Stimulated activated memory B cell treated with anti-CD40 and anti-IgM and Interleukin-4, amounts not matched to agents 10 μg/mL and 1 μg/mL and 100 μg/mL, for 72 hours (primary cell): ENCODE measurements around the gene CLDN20.
"Not testable (repeated sequence)": the region's sequence is repeated elsewhere in the genome, so short reads cannot be mapped to it uniquely, and the experiment has no call there.

Experiments used
- ATAC-seq: fragments of 150-1000 bp; cut with Tn5 transposase; 2 replicates; pipeline ENCODE4 v1.10.0; 2021
- H3K27ac Mint-ChIP-seq: one replicate; pipeline ENCODE4 v1.8.0; 2022; ENCODE audit warnings: mild to moderate bottlenecking, mixed read lengths
- H3K27me3 Mint-ChIP-seq: one replicate; pipeline ENCODE4 v1.8.0; 2022; ENCODE audit warnings: mixed read lengths
- H3K36me3 Mint-ChIP-seq: one replicate; pipeline ENCODE4 v1.8.0; 2022; ENCODE audit warnings: mixed read lengths
- H3K4me1 Mint-ChIP-seq: one replicate; pipeline ENCODE4 v1.8.0; 2022; ENCODE audit warnings: mixed read lengths
- H3K4me3 Mint-ChIP-seq: one replicate; pipeline ENCODE4 v1.8.0; 2022; ENCODE audit warnings: mild to moderate bottlenecking, moderate library complexity, mixed read lengths
- H3K9me3 Mint-ChIP-seq: one replicate; pipeline ENCODE4 v1.8.0; 2022; ENCODE audit warnings: mixed read lengths

CLDN20 gene

DNA sequence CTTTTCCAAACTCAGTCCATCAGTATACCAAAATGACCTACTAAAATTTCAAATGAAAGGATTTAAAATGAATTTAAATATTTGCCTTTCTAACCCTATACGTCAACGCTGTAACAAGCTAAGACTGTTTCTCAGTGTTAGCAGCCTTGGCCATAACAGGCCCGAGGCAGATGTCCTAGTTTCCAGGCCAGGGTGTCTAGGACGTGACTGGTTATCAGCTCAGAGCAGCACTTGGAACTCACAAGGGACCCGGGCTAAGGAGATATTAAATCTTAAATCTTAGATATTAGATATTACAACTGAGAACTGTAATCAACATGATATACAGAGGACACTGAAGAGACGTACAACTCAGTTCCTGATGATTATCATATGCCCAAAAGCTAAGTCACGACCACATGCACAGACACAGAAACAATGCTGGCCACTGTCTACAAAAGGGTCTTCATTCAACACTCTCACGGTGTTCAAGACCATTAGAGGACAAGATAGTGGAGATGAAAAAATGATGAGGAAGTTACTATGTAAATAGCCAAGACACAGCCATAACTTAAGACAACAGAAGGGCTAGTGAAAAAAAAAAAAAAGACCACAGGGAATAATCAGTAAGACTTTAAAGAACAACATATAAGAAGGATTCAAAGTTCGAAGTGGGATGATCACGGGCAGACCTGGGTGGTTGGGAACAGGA, at the start of gene CLDN20:
Gene CLDN20, plus strand, starts transcription at position 641 of the 691 bp plus-strand sequence. CDS start 11,707 bp downstream, outside the sequence.
- H3K4me1 Mint-ChIP-seq: peaks cover 30% of the 10 kb centered on the region
- peak within 1 kb of the TSS; percentile 75 for H3K27ac Mint-ChIP-seq
- H3K9me3 Mint-ChIP-seq: no peaks in the 10 kb centered on the region
- no peak within 1 kb of the TSS for H3K4me3 Mint-ChIP-seq
- no peaks in the 10 kb centered on the region for H3K27me3 Mint-ChIP-seq
- ATAC-seq: no peak
- peaks cover 38% of the 10 kb centered on the region for H3K36me3 Mint-ChIP-seq

GRCh38 chr6:155215906-155216305, 47.9 kb upstream of the CLDN20 start:
- Mint-ChIP-seq H3K4me3 (no peak overlapping the region), H3K36me3 (peaks cover 6% of the 10 kb centered on the region), H3K27ac (no peak overlapping the region), H3K9me3 (no peaks in the 10 kb centered on the region), H3K4me1 (peaks cover 4% of the 10 kb centered on the region), H3K27me3 (no peaks in the 10 kb centered on the region)
- ATAC-seq: no peak

DNA sequence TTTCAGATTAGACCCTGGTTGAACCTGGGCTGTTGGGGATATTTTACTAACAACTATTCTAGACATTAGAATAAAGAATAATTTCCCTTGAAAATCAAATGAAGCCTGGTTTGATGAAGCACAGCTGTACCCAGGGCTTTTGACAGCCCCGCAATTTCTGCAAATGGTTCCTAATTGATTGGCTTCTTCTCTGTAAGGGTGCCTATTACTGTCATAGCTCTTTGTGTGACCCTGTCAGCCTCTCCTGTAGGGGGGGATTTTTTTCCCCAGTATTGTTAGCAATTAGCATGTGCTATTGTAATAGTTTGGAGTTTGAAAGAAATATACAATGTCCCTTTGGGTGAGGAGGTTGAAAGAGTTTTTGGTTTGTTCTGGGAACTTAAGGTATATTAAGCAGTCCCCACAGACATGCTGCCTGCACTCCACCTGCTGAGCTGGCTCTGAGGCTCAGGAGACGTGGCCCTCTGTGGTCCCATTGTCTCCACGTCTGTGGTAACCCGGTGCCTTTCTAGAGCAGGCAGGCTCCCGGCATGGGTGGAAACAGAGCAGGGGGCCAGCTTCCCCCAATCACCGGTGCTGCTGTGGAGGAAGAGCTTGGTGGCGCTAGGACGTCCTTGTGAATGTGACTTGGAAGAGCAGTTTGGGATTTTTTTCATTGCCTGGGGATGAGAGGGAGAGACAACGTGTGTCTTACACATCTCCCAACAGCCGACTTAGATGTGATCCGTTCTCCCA, 47.3 kb upstream of the CLDN20 start:
- peaks cover 6% of the 10 kb centered on the region for H3K36me3 Mint-ChIP-seq
- no peaks in the 10 kb centered on the region for H3K9me3 Mint-ChIP-seq
- no peaks in the 10 kb centered on the region for H3K27me3 Mint-ChIP-seq
- no peak overlapping the region for H3K4me3 Mint-ChIP-seq
- H3K27ac Mint-ChIP-seq: no peak overlapping the region
- no peak for ATAC-seq
- peaks cover 4% of the 10 kb centered on the region for H3K4me1 Mint-ChIP-seq

DNA sequence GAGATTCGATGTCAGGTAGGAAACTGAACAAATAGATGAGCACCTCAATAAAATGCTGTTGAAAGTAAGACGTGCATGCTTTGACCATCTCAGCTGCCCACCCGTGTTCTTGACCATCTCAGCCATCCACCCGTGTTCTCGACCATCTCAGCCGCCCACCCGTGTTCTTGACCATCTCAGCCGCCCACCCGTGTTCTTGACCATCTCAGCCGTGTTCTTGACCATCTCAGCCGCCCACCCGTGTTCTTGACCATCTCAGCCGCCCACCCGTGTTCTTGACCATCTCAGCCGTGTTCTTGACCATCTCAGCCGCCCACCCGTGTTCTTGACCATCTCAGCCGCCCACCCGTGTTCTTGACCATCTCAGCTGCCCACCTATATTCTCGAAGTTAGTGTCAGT, 45.1 kb upstream of the CLDN20 start:
- H3K9me3 Mint-ChIP-seq, ATAC-seq, H3K36me3 Mint-ChIP-seq, H3K4me1 Mint-ChIP-seq, H3K4me3 Mint-ChIP-seq, H3K27me3 Mint-ChIP-seq, H3K27ac Mint-ChIP-seq: not testable (repeated sequence)

DNA sequence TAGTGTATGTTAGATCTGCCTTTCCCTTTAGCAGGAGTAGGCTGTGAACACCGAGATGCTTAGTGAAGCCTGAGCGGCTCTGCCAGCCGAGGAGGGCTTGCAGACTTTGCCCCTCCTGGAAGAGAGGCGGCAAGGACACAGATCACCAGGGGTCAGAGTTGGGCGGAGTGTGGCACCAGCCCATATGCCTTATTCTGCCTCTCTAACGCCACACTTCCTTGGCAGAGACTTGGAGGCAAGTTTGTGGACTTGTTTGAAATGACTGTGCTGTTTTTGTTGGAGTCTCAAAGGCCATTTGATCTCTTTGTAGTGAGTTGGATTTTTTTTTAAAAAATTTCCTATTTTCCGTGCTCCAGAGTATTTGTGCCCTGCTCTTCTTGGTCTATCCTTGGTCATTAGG, 44.5 kb upstream of the CLDN20 start:
- H3K9me3 Mint-ChIP-seq: no peaks in the 10 kb centered on the region
- H3K4me3 Mint-ChIP-seq: no peak overlapping the region
- no peak overlapping the region for H3K27ac Mint-ChIP-seq
- H3K4me1 Mint-ChIP-seq: peaks cover 11% of the 10 kb centered on the region
- no peaks in the 10 kb centered on the region for H3K36me3 Mint-ChIP-seq
- no peaks in the 10 kb centered on the region for H3K27me3 Mint-ChIP-seq
- ATAC-seq: no peak

DNA sequence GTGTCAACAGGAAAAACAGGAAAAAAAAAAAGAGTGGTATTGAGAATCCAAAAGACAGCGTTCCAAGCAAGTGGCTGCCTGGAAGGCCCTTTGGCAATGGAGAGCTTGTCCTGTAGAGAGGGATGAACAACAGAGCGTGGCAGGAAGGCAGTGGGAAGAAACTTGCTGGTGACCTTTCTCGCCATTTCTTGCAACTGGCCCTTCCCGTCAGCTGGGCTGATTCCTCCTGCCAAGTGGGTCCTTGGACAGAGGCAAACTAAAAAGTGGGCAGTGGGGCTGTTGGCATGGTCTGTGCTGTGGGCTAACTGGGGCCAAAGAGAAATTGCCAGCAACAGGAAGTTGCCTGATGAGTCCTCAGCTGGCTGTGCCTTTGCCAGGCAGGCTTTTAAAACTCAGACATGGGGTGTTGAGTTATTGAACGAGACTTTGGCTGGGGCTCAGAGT, 43.9 kb upstream of the CLDN20 start:
- Mint-ChIP-seq H3K9me3 (no peaks in the 10 kb centered on the region), H3K27ac (no peak overlapping the region), H3K4me3 (no peak overlapping the region), H3K36me3 (no peaks in the 10 kb centered on the region), H3K4me1 (peaks cover 12% of the 10 kb centered on the region), H3K27me3 (no peaks in the 10 kb centered on the region)
- no peak for ATAC-seq

GRCh38 chr6:155221086-155221485, 42.7 kb upstream of the CLDN20 start:
- ATAC-seq: peak; percentile 37
- Mint-ChIP-seq H3K27me3 (no peaks in the 10 kb centered on the region), H3K4me1 (peaks cover 12% of the 10 kb centered on the region), H3K36me3 (no peaks in the 10 kb centered on the region), H3K9me3 (no peaks in the 10 kb centered on the region), H3K4me3 (no peak overlapping the region), H3K27ac (no peak overlapping the region)

GRCh38 chr6:155222506-155222905, 41.3 kb upstream of the CLDN20 start:
- ATAC-seq: no peak
- no peak overlapping the region for H3K27ac Mint-ChIP-seq
- H3K9me3 Mint-ChIP-seq: no peaks in the 10 kb centered on the region
- no peaks in the 10 kb centered on the region for H3K36me3 Mint-ChIP-seq
- no peaks in the 10 kb centered on the region for H3K27me3 Mint-ChIP-seq
- no peak overlapping the region for H3K4me3 Mint-ChIP-seq
- H3K4me1 Mint-ChIP-seq: peaks cover 7% of the 10 kb centered on the region

GRCh38 chr6:155223646-155224451, 40.0 kb upstream of the CLDN20 start:
- Mint-ChIP-seq H3K27ac (no peak overlapping the region), H3K9me3 (no peaks in the 10 kb centered on the region), H3K36me3 (no peaks in the 10 kb centered on the region), H3K4me1 (peaks cover 7% of the 10 kb centered on the region), H3K27me3 (no peaks in the 10 kb centered on the region), H3K4me3 (no peak overlapping the region)
- ATAC-seq: peak; percentile 46

- Mint-ChIP-seq H3K4me1 (peaks cover 7% of the 10 kb centered on the region), H3K27me3 (no peaks in the 10 kb centered on the region), H3K36me3 (peaks cover 3% of the 10 kb centered on the region), H3K4me3 (no peak overlapping the region), H3K9me3 (no peaks in the 10 kb centered on the region), H3K27ac (peak overlapping the region; percentile 57)
- no peak for ATAC-seq
Observed at GRCh38 chr6:155224618-155225017, 39.2 kb upstream of the CLDN20 start.

GRCh38 chr6:155227046-155227445, 36.8 kb upstream of the CLDN20 start:
- H3K4me1 Mint-ChIP-seq: peaks cover 7% of the 10 kb centered on the region
- no peak overlapping the region for H3K27ac Mint-ChIP-seq
- H3K4me3 Mint-ChIP-seq: no peak overlapping the region
- peaks cover 2% of the 10 kb centered on the region for H3K9me3 Mint-ChIP-seq
- H3K36me3 Mint-ChIP-seq: peaks cover 11% of the 10 kb centered on the region
- no peaks in the 10 kb centered on the region for H3K27me3 Mint-ChIP-seq
- no peak for ATAC-seq

DNA sequence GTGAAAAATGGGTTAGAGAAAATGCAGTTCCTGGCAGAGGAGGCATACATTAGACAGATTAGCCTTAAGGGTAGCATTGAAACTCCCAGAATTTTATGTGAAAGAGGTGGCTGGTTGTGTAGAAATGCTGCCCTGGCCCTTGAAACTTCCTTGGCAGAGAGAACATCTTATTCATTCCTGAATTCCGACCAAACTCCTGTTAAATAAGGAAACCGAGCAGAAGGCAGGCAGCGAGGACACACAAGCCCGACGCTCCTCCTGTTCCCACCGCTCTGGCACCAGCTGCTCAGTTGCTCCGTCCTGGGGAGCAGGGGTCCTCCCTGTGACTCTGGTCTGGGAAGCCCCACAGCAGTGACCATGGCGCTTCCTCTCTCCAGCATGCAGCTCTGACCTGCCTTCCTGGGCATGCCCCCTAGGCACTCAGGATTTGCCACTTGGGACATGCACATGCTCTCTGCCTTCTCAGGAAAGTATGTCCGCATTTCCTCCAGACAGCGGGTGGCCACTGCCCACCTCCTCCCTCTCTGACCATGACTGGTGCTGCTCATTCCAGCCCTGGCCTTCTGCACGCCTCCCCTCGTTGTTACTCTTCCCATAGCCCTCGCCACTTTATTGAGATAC, 35.2 kb upstream of the CLDN20 start:
- Mint-ChIP-seq H3K4me3 (no peak overlapping the region), H3K27me3 (no peaks in the 10 kb centered on the region)

DNA sequence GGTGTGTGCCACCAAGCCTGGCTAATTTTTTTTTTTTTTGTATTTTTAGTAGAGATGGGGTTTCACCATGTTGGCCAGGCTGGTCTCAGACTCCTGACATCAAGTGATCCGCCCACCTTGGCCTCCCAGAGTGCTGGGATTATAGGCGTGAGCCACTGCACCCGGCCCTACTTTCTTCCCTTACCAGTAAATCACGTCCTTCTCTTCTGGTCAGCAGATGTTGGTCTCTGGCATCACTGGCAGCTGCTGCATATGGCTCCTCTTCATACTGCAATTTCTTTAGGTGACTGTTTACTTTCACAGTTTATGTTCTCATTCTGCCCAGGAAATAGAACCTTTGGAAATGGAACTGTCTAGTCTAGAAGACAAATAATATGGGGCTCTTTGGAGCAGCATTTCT, 32.8 kb upstream of the CLDN20 start:
- H3K36me3 Mint-ChIP-seq: peaks cover 11% of the 10 kb centered on the region
- H3K4me1 Mint-ChIP-seq, ATAC-seq, H3K27me3 Mint-ChIP-seq, H3K27ac Mint-ChIP-seq, H3K4me3 Mint-ChIP-seq, H3K9me3 Mint-ChIP-seq: not testable (repeated sequence)

More for the DNA sequence above, 35.2 kb upstream of the CLDN20 start:
- H3K9me3 Mint-ChIP-seq: peaks cover 2% of the 10 kb centered on the region
- no peak for ATAC-seq
- H3K36me3 Mint-ChIP-seq: peaks cover 11% of the 10 kb centered on the region
- peaks cover 7% of the 10 kb centered on the region for H3K4me1 Mint-ChIP-seq
- H3K27ac Mint-ChIP-seq: no peak overlapping the region

- H3K27me3 Mint-ChIP-seq: no peaks in the 10 kb centered on the region
- H3K27ac Mint-ChIP-seq: no peak overlapping the region
- no peaks in the 10 kb centered on the region for H3K4me1 Mint-ChIP-seq
- peaks cover 11% of the 10 kb centered on the region for H3K36me3 Mint-ChIP-seq
- H3K4me3 Mint-ChIP-seq: no peak overlapping the region
- no peak for ATAC-seq
- peaks cover 2% of the 10 kb centered on the region for H3K9me3 Mint-ChIP-seq
Observed at GRCh38 chr6:155232848-155233247, 31.0 kb upstream of the CLDN20 start.

GRCh38 chr6:155234167-155234566, 29.6 kb upstream of the CLDN20 start:
- peaks cover 2% of the 10 kb centered on the region for H3K9me3 Mint-ChIP-seq
- H3K4me1 Mint-ChIP-seq: no peaks in the 10 kb centered on the region
- no peaks in the 10 kb centered on the region for H3K27me3 Mint-ChIP-seq
- H3K4me3 Mint-ChIP-seq: no peak overlapping the region
- no peak overlapping the region for H3K27ac Mint-ChIP-seq
- peaks cover 18% of the 10 kb centered on the region for H3K36me3 Mint-ChIP-seq
- ATAC-seq: no peak
